ENCODE results near the gene BABAM2.

- TF ChIP-seq CTCF (conservative IDR thresholded peaks at IDR 0.05 in 1 of 2, IDR thresholded peaks at IDR 0.05 in 1 of 2; ENCODE audit: extremely low read depth in 1 of 2, insufficient read depth in 1 of 2, low read depth in 1 of 2, low read length in 2 of 2) (no peak), EZH2 (IDR thresholded peaks at IDR 0.05; ENCODE audit: borderline replicate concordance, low read length) (no peak)
Measured at GRCh38 chr2:28119631-28120030, 229.1 kb downstream of the BABAM2 start.

All from mammary epithelial cell (primary cell).